Kidney (tissue), 14 donors: Measurements from ENCODE around the gene SLC30A5. TPM values are rescaled to one million over a fixed set of nuclear protein-coding genes. Genes with fewer than 3 reads are reported as not detected.

Experiments used
- DNase-seq, 5 donors: peaks; one replicate each; pipeline ENCODE4 v3.0.0-alpha.2; 2013 to 2020
- FAIRE-seq: peaks from 2 replicates; lab custom pipeline; 2012; peaks lifted over from hg19 to GRCh38; lab: Jason Lieb, UNC
- H3K27ac ChIP-seq, 2 donors: one replicate each; pipeline ENCODE4 v1.7.0; 2013; ENCODE audit warnings: low read depth in 2 of 2, low read length in 2 of 2, inconsistent platforms in 1 of 2
- H3K27me3 ChIP-seq: one replicate; pipeline ENCODE4 v1.7.1; 2013; ENCODE audit warnings: low read length, inconsistent platforms; ENCODE audit not compliant: control insufficient read depth, insufficient read depth
- H3K36me3 ChIP-seq, 3 donors: one replicate each; pipeline versions ENCODE4 v1.7.0 to v1.7.1; 2013; ENCODE audit warnings: low read length in 3 of 3, control low read depth in 1 of 3, inconsistent platforms in 1 of 3; ENCODE audit not compliant: insufficient read depth in 3 of 3, control insufficient read depth in 2 of 3
- H3K4me1 ChIP-seq, 3 donors: one replicate each; pipeline versions ENCODE4 v1.7.0 to v1.7.1; 2013; ENCODE audit warnings: low read length in 3 of 3, inconsistent platforms in 1 of 3, low read depth in 1 of 3; ENCODE audit not compliant: control insufficient read depth in 2 of 3, insufficient read depth in 2 of 3
- H3K4me3 ChIP-seq, 3 donors: one replicate each; pipeline versions ENCODE4 v1.7.0 to v1.8.1; 2013; ENCODE audit warnings: low read length in 3 of 3, control low read depth in 1 of 3, inconsistent platforms in 1 of 3
- H3K9ac ChIP-seq, 3 donors: one replicate each; pipeline versions ENCODE4 v1.7.0 to v1.7.1; 2013; ENCODE audit warnings: low read length in 3 of 3, control low read depth in 1 of 3, inconsistent platforms in 1 of 3
- H3K9me3 ChIP-seq, 3 donors: one replicate each; pipeline versions ENCODE4 v1.7.0 to v1.7.1; 2013; ENCODE audit warnings: low read length in 3 of 3, control low read depth in 1 of 3, inconsistent platforms in 1 of 3; ENCODE audit not compliant: control insufficient read depth in 2 of 3, insufficient read depth in 1 of 3
- intact Hi-C: fragments of 100-400 bp; cut with DNase I; formaldehyde crosslinking; loops from one replicate; pipeline ENCODE4 v1.11.1; 2022
- polyA plus RNA-seq: library from polyadenylated mRNA; stranded (reverse); fragments of 350-450 nt; fragmentation: Illumina TruSeq; extraction: RNeasy Lipid Tissue Mini Kit (QIAGEN cat#74804); gene quantifications from one replicate; pipeline ENCODE4 v1.2.3, GENCODE V29; 2014; ENCODE audit warnings: low read depth, low replicate concordance; ENCODE audit not compliant: insufficient read depth
- total RNA-seq: library from RNA; stranded (reverse); fragmentation: NEBNext Ultra II Directional; extraction: Animal tissue kit (Norgen Biotek cat#: 25700); gene quantifications from one replicate; pipeline ENCODE4 v1.2.1, GENCODE V29; 2021
- TF ChIP-seq, protein P1 (sequence below): IDR thresholded peaks from 3 replicates; pipeline ENCODE4 v1.5.1; 2012; ENCODE audit warnings: mild to moderate bottlenecking, moderate library complexity, borderline replicate concordance; ENCODE audit not compliant: insufficient read depth; ENCODE audit errors: extremely low read depth
- donor health status: control.
- donor health status: control.
- donor health status: control.
- donor health status: control.
- donor health status: control.
- donor health status: DM: yes; HTN: yes; CAD: no.
- donor health status: Normal renal cell carcinoma (clear cell type).

Gene SLC30A5
- total and polyA plus RNA-seq, 2 donors from 2014 or later, result 36.1 to 53.3 TPM

DNA sequence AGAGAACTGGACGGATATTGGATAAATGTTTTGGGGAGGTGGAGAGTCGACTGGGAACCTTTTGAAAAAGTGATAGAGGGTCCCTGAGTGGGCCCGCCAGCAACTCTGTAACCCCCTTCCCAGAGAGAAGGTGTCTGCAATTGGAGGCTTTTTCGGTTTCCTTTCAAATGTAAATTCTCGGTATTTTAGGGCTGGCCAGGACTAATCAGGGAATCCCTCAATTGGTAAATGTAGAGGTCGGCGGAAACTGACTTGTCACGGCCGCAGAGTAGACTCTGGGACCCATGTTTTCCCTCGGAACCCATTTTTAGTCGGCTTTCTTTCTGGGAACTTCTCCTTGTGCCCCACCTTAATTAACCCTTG, 73.7 kb downstream of the SLC30A5 start:
- Histone ChIP-seq H3K27me3 (no peaks in the 10 kb centered on the region), H3K27ac (peak overlapping the region in 1 of 2 donors; percentile 19), H3K4me1 (peaks cover 0 to 10% (median 8%) of the 10 kb centered on the region in 3 donors), H3K9ac (peak overlapping the region; percentile 15 to 88 (median 84)), H3K4me3 (peak overlapping the region; percentile 85 to 88 (median 88)), H3K36me3 (peaks cover 0 to 5% (median 2%) of the 10 kb centered on the region in 3 donors), H3K9me3 (no peaks in the 10 kb centered on the region)
- TF ChIP-seq, protein P1, sequence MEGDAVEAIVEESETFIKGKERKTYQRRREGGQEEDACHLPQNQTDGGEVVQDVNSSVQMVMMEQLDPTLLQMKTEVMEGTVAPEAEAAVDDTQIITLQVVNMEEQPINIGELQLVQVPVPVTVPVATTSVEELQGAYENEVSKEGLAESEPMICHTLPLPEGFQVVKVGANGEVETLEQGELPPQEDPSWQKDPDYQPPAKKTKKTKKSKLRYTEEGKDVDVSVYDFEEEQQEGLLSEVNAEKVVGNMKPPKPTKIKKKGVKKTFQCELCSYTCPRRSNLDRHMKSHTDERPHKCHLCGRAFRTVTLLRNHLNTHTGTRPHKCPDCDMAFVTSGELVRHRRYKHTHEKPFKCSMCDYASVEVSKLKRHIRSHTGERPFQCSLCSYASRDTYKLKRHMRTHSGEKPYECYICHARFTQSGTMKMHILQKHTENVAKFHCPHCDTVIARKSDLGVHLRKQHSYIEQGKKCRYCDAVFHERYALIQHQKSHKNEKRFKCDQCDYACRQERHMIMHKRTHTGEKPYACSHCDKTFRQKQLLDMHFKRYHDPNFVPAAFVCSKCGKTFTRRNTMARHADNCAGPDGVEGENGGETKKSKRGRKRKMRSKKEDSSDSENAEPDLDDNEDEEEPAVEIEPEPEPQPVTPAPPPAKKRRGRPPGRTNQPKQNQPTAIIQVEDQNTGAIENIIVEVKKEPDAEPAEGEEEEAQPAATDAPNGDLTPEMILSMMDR, result no peak
- intact Hi-C loops, result no loop called here
- peak in 1 of 5 donors; percentile 31 for DNase-seq
- FAIRE-seq, result no peak

DNA sequence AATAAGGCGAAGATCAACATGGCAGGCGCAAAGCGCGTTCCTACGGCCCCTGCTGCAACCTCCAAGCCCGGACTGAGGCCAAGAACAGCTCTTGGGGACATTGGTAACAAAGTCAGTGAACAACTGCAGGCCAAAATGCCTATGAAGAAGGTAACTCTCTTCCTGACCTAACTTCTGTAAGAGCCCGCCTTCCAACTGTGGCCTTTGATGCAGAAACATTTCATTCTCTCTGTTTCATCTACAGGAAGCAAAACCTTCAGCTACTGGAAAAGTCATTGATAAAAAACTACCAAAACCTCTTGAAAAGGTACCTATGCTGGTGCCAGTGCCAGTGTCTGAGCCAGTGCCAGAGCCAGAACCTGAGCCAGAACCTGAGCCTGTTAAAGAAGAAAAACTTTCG, 74.1 kb downstream of the SLC30A5 start:
- no peak for FAIRE-seq
- intact Hi-C loops, result no loop called here
- no peak overlapping the region for H3K27ac ChIP-seq

DNA sequence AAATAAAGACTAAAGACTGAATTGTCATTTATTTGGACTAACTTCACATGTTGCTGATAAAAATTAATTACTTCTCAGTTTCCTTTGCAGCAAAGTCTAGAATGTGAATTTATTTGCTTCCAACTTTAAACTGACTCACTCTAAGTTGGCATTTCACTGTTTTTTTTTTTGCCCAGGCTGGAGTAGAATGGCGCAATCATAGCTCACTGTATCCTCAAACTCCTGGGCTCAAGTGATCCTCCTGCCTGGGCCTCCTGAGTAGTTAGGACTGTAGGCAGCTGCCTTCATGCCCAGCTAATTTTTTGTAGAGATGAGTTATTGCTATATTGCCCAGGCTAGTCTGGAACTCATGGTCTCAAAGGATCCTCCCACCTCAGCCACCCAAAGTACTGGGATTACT, 76.7 kb downstream of the SLC30A5 start:
- Histone ChIP-seq H3K9me3 (no peaks in the 10 kb centered on the region), H3K4me3 (no peak overlapping the region), H3K4me1 (peaks cover 0 to 10% (median 8%) of the 10 kb centered on the region in 3 donors), H3K9ac (no peak overlapping the region), H3K27ac (no peak overlapping the region), H3K36me3 (peaks cover 0 to 8% (median 5%) of the 10 kb centered on the region in 3 donors), H3K27me3 (no peaks in the 10 kb centered on the region)
- TF ChIP-seq, protein P1, result no peak
- DNase-seq, result no peak
- intact Hi-C loops, result no loop called here
- FAIRE-seq, result no peak

More for the DNA sequence above, 74.1 kb downstream of the SLC30A5 start:
- H3K4me1 ChIP-seq, result peaks cover 0 to 10% (median 8%) of the 10 kb centered on the region in 3 donors
- peak overlapping the region in 1 of 3 donors; percentile 84 for H3K9ac ChIP-seq
- peak overlapping the region; percentile 85 to 88 (median 88) for H3K4me3 ChIP-seq
- no peaks in the 10 kb centered on the region for H3K27me3 ChIP-seq
- H3K36me3 ChIP-seq, result peaks cover 0 to 5% (median 3%) of the 10 kb centered on the region in 3 donors
- TF ChIP-seq, protein P1, result no peak
- no peaks in the 10 kb centered on the region for H3K9me3 ChIP-seq
- DNase-seq, result peak in 1 of 5 donors; percentile 31

DNA sequence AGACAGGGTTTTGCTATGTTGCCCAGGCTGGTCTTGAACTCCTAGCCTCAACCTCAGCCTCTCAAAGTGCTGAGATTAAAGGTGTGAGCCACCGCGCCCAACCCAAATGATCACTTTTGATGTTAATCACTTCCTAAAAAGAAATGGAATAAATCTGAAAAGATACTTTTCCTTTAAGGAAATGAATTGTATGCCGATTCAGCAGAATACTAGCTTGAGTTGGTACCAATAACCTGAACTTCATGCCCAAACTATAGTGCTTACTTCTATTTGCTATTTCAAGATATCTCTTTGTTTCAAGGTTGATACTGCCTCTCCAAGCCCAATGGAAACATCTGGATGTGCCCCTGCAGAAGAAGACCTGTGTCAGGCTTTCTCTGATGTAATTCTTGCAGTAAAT, 77.2 kb downstream of the SLC30A5 start:
- H3K36me3 ChIP-seq, result peaks cover 0 to 10% (median 5%) of the 10 kb centered on the region in 3 donors
- intact Hi-C loops, result no loop called here
- no peak for DNase-seq
- H3K9me3 ChIP-seq, result no peaks in the 10 kb centered on the region
- no peak overlapping the region for H3K27ac ChIP-seq
- no peak overlapping the region for H3K4me3 ChIP-seq
- peaks cover 0 to 10% (median 8%) of the 10 kb centered on the region in 3 donors for H3K4me1 ChIP-seq
- H3K27me3 ChIP-seq, result no peaks in the 10 kb centered on the region
- no peak overlapping the region for H3K9ac ChIP-seq
- no peak for FAIRE-seq
- TF ChIP-seq, protein P1, result no peak
